T-helper 2 cell (primary cell): Measurements from ENCODE around the gene PRR5L.
A peak's percentile ranks its signal among the peaks of the same experiment; 100 is the strongest.

Experiments
- DNase-seq, 5 experiments: peaks; one replicate each; pipeline versions ENCODE4 v3.0.0 to v3.0.0-alpha.2; 2012 to 2022
- total RNA-seq, 2 donors: gene quantifications; one replicate each; lab custom pipeline; 2026; lab: John Stamatoyannopoulos, UW

PRR5L gene, protein sequence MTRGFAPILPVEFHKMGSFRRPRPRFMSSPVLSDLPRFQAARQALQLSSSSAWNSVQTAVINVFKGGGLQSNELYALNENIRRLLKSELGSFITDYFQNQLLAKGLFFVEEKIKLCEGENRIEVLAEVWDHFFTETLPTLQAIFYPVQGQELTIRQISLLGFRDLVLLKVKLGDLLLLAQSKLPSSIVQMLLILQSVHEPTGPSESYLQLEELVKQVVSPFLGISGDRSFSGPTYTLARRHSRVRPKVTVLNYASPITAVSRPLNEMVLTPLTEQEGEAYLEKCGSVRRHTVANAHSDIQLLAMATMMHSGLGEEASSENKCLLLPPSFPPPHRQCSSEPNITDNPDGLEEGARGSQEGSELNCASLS
- total RNA-seq, result 22.4 to 45.9 reads per million in 2 donors

- no peak for DNase-seq
Measured at GRCh38 chr11:36295926-36296325, at the start of gene PRR5L. Gene PRR5L (plus strand): TSS chr11:36296288. CDS start chr11:36401122, 104,834 bp downstream.

- no peak for DNase-seq
Measured at GRCh38 chr11:36247493-36247892, 48.6 kb upstream of the PRR5L start.

GRCh38 chr11:36248436-36248835 lies 47.7 kb upstream of the PRR5L start:
- DNase-seq, result no peak

- no peak for DNase-seq
Measured at GRCh38 chr11:36249246-36249645, 46.8 kb upstream of the PRR5L start.

DNA sequence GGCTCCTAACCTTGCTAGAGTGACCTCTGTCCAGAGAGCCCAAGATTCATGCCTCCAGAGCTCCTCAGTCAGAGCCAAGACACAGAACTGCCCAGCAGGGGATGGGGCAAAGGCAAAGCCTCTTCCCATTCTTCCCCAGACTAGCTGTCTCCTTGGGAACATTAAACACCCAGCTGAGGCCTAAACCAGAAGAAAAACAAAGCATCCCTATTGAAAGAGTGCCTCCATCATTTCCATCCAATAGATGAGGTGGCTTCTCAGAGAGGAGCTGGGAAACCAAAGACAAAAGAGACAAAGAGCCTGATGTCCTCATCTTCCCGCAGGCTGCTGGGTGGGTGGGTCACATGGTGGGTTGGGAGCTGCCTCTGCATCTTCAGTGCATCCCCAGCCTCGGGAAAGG lies 44.3 kb upstream of the PRR5L start:
- DNase-seq, result no peak

DNA sequence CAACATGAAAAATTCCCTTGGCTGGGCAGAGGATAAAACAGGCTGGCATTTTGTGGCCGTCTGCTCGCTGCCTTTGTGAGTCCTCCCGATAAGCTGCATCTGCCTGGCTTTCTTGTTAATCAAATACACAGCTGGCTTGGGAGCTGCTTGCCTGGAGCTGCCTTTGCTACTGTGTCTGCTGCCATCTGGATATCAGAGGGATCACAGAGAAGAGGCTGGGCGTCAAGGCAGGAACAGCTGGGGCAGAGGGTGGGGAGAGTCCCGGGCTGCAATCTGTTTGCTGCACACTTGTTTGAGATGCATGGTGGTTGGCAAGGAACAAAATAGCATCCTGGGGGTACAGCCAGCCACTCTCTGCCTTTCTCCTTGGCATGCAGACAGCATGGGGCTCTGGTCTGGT lies 42.9 kb upstream of the PRR5L start:
- no peak for DNase-seq

DNA sequence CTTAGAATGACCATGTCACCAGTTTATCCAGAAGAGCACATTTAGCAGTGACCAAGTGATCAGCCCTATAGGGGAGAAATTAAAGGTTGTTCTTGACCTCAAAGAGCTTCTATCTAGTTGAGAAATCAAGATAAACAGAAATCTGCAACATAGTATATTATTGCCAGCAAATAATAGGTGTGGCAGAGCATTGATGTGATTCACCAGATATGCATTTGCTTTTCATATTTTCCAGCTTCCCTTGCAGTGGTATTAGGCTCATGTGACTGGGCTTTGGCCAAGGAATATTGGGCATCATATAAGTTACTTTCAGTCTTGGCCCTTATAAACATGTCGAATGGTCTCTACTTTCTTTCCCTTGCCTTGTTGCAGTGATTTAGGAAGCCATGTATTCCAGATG lies 41.4 kb upstream of the PRR5L start:
- no peak for DNase-seq

GRCh38 chr11:36257351-36257750 lies 38.7 kb upstream of the PRR5L start:
- DNase-seq, result no peak

DNA sequence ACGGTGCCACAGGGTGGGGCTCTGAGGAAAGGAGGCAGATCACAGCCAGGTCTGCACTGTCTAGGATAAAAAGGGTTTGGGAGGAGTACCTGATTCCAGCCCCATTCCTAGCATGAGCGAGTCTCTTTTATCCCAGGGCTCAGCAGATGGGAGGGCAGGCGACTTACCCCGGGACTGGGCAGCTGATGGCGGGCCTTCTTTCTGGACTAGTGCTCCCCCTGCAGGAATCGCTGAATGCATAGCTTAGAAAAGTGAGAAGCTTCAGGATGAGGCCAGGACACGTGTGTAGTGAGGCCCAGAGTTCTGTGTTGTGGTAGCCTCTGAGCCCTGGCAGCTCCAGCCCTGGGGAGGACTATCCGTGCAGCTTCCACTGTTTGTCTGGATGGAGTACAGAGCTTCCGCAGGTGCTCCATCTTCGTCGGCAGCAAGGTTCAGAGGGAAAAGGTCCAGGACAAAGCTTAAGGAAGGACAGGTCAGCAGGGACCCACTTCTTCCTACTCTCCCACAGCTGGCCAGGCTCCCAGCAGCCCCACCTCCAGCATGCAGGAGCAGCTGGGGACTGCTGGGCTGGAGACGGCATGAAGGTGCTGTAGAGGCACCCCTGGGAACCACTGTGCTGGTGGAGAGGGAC lies 37.2 kb upstream of the PRR5L start:
- peak in 1 of 5 experiments; percentile 16 for DNase-seq

GRCh38 chr11:36261094-36261493 lies 35.0 kb upstream of the PRR5L start:
- no peak for DNase-seq

DNA sequence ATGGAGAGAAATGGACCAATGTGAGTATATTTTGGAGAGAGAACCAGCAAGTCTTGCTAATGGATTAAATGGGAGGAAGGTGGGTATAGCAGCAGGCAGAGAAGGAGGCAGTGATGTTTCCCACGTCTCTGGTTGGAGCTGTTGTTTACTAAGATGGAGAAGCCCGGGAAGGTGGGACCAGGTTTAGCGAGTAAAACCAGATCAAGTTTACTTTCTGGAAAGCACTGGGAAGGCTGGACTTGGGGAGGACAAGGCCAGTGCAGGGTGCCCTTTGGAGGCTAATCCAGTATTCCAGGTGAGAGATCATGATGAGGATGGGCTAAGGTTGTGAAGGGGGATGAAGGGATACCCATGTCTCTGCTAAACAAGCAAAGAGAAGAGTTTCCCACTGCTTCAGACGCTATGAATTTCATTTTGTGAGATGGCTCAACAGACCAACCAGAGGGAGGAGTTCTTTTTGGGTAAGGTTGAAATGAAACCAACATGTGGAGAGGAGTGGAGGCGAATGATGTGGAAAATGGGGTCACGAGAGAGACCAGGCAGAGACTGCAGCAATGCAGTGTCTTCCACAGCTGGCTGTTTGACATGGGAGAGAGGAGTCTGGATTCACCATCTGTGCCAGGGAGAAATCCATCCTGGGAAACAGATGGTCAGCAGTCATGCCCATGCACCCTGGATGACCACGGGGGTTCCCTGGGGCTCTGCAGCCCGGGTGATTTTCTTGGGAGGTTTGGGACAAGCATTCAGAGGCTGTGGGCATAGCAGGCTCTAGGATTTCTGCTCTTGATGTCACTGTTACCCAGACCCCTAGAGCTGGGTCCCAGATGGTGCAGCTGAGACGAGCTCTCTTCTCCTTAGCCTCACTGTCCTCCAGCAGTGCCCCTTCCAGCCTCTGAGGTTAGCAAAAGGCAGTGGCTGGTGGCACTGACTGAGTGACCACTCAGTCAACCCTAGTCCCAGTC lies 31.8 kb upstream of the PRR5L start:
- no peak for DNase-seq

DNA sequence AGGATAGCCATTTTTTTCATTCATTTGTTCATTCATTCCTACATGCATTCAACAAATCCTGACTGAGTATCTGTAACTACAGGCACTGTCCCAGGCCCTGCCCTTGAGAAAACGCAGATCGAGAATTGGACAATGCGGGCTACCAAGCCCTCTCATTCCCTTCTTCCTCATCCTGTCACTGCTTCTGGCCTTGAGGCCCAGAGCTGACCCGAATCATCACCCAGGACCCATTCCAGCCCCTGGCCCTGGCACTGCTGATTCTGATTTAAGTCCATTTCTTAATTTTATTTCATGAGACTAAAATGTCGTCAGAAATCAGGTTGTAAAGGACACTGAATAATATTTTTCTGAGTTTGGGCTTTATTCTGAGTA lies 31.1 kb upstream of the PRR5L start:
- no peak for DNase-seq

- DNase-seq, result peak in 4 of 5 experiments; percentile 19 to 41 (median 32)
Measured at GRCh38 chr11:36265793-36266628, 30.1 kb upstream of the PRR5L start.

DNA sequence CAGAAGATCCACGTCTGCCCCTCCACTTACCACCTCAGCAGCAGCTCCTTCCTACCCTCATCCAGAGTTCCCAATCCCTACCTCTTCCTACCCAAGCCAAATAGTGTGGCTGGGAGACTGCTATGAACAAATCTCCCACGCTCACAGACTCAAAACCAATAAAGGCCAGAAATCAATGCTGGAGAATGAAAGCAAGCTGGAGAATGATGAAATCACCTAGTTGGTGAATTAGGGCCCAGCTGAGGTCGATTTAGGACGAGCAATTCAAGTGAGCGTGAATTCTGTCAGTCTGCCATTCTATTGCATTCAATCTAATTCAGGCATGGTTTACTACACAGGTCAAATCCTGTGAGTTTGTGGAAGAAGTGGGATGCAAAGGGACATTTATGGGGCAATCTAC lies 29.3 kb upstream of the PRR5L start:
- DNase-seq, result no peak

GRCh38 chr11:36268337-36268985 lies 27.6 kb upstream of the PRR5L start:
- DNase-seq, result no peak

- no peak for DNase-seq
Measured at GRCh38 chr11:36270701-36271100, 25.4 kb upstream of the PRR5L start.

GRCh38 chr11:36271794-36272407 lies 24.2 kb upstream of the PRR5L start:
- peak in 1 of 5 experiments; percentile 7 for DNase-seq

- DNase-seq, result no peak
Measured at GRCh38 chr11:36273110-36273509, 23.0 kb upstream of the PRR5L start.

DNA sequence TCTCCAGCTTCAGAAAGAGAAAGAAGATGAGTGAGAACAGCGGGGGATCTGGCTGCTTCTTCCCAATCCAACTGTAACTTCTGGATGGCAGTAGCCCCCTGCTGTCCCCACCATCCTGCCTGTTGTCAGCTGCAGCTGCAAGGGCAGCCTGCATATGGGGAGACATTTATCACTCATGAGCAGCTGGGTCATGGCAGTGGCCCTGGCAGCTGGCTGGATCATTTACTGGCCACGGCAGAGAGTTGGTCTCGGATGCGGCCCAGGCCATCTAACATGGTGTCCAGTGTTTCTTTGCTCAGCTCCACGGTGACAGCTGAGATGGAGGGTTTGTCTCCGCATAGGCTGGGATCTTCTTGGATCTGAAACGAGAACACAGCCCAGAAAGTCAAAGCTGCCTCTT lies 21.7 kb upstream of the PRR5L start:
- no peak for DNase-seq

- no peak for DNase-seq
Measured at GRCh38 chr11:36278531-36279282, 17.4 kb upstream of the PRR5L start.
